SK-N-DZ (cell line): ENCODE results near the gene LPAR1.
"Not testable (repeated sequence)": the region's sequence is repeated elsewhere in the genome, so short reads cannot be mapped to it uniquely, and the experiment has no call there.

ENCODE experiments used
- DNase-seq: peaks from one replicate; pipeline ENCODE4 v3.0.0-alpha.2; 2015; ENCODE audit warnings: low spot score

The LPAR1 gene

DNA sequence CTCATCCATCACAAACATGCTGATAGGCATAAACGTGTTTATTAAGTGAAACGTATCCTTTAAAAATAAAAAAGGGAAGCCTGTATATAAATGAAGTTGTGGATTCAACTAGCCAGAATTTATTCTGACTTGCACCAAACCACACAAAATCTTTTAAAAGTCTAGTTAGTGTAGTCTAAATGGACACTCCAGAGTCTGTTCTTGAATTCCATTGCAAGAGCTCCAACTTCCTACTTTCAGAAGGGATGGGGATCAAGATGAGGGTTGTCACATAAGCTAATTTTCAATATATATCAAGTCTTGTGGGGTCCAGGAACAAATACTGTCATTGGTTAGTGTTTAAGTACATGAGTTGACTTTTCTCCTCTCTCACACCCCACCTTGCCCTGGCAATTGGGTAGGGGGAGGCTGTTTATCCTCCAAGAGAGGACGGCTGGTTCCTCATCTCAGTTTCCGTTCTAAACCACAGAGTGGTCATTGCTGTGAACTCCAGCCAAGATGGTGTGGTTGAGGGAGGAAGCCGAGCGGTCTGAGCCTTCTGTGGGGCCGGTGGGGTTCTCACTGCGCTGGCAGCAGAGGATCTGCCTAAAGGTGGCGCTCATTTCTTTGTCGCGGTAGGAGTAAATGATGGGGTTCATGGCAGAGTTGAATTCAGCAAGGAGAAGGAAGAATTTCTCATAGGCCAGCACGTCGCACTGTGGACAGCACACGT, 163.2 kb downstream of the LPAR1 start:
- DNase-seq: no peak

DNA sequence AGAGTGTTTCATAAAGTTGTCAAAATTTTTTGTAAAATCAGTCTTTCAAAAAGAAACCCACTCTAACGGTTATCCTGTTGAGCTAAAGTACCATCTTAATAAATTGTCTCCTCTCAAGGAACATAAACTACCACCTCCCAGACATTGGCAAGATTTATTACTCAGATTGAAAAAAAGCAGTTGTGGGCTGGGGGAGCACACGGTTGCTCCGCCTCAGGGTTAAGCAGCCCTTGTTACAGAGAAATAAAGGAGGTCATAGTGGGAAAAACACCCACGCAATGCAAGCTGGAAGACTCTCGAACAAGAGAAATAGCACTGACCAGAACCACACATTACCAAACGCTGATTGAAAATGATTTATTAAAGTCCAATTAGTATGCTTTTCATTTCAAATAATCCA, 165.3 kb downstream of the LPAR1 start:
- no peak for DNase-seq

DNA sequence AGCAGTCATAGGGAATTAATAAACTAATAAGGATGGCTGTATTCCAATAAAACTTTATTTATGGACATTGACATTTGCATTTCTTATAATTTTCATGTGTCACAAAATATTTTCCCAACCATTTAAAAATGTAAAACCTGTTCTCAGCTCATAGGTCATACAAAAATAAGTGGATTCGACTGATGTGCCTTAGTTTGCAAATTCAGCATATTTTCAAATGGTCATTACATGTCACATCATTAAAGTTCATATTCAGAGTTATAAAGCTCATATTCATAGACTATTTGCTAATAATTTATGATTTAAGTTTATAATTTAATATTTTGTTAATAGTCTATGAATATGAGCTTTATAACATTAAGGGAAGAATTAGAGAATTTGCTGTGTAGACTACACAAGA, 166.5 kb downstream of the LPAR1 start:
- DNase-seq: no peak

DNA sequence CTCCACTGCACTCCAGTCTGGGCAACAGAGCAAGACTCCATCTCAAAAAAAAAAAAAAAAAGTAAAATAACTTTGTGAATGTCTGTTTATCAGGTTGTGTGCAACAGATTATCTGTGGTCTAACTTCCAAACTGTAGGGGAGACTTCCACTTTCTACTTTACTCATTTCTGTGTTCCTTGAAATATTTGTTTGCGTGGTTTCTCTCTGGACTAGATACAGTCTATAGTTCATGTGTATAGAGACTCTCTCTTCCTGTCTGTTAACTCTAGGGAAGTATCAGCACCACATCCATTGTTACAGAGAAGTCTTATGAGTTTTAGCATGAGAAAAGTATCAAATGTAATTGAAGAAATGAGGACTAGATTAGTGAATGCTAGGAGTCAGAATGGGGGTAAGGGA, 168.3 kb downstream of the LPAR1 start:
- no peak for DNase-seq

DNA sequence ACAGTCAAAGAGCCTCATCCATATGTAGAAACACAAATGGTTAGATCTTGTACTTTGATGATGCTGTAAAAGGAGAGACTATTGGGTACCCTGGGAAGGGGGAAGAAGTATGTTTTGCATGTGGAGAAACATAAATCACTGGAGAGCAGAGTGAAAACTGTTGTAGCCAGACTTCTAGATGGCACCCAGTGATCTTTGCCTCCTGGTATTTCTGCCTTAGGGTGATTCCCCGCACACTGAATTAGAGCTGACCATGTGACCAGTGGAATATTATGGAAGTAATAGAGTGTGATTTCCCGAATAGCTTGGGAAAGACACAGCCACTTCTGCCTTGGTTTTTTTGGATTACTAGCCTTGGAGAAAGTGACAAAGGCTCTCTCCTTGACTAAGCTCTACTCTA, 174.3 kb downstream of the LPAR1 start:
- no peak for DNase-seq

DNA sequence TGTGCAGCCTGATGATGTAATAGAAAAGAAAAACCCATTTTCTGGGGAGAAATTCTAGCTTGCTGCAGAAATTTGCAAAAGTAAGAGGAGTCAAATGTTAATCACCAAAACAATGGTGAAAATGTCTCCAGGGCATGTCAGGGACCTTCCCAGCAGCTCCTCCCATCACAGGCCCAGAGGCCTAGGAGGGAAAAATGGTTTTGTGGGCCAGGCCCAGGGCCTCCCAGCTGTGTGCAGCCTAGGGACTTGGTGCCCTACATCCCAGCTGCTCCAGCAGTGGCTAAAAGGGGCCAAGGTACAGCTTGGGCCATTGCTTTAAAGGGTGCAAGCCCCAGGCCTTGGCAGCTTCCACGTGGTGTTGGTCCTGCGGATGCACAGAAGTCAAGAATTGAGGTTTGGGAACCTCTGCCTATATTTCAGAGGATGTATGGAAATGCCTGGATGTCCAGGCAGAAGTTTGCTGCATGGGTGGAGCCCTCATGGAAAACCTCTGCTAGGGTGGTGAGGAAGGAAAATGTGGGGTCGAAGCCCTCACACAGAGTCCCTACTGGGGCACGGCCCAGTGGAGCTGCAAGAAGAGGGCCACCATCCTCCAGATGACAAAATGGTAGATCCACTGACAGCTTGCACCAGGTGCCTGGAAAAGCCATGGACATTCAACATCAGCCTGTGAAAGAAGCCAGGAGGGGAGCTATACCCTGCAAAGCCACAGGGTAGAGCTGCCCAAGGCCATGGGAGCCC, 176.7 kb downstream of the LPAR1 start:
- not testable (repeated sequence) for DNase-seq

DNA sequence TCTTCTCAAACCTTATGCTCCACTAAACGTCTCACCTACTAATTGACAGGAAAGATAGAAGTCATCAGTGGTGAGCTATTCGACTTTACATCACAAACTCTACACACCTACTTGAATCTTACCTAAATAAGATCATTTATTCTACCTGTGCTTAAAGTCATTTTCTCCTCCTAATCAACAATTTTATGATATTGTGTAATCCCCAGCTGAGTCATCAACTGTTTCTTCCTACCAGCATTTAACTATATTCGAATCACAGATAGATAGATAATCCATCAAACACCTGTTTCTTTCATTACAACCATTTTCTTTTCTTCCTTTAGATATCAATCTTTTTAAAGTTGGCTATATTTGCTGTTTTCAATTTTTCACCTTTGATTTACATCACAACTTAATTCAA, 181.5 kb downstream of the LPAR1 start:
- DNase-seq: no peak

DNA sequence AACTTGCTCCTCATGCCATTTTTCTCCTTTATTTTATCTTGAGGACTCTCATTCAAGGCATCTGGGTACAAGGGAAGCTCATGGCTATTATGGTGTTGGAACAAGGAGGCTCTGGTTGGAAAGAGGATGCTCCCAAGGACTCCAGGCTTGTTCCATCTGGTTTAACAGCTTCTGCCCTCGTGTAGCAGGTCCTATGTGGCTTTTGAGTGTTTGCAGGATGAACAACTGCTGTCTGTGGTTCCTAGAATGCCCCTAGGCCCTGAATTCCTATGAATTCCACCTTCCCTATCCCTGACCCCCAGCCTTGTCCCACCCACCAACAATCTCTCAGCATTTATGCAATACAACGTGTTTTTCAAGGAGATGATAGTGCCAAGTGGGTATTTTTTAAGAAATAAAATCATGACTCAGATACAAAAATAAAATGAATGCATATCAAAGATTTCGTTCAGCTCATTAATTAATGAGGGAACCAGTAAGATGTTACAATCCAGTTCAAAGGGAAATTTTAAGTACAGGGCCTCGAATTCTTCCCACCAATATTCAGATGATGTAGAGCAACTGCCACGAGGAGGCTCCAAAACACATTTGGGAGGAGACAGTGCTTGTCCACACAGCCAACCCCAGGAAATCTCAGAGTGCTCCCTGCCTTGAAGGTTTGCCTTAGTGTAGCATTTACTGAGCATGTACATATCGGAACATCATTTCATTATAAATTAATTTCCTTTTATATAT, 187.7 kb downstream of the LPAR1 start:
- no peak for DNase-seq

DNA sequence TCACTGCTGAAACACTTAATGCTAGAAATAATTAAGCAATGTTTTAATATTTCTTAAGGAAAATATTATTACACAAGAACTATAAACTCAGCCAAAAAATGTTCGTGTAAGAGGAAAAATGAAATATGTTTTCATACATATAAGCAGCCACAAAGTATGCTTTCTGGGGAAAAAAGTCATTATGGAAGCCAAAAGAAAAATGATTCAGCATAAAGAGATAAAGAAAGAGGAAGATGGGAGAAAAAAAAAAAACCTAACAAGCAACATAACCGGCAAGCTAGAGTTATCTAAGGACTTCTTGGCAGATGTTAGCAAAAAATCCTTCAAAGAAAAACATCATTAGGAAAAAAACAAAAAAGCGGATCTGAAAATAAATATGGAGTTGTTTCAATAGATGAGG, 190.6 kb downstream of the LPAR1 start:
- DNase-seq: no peak

DNA sequence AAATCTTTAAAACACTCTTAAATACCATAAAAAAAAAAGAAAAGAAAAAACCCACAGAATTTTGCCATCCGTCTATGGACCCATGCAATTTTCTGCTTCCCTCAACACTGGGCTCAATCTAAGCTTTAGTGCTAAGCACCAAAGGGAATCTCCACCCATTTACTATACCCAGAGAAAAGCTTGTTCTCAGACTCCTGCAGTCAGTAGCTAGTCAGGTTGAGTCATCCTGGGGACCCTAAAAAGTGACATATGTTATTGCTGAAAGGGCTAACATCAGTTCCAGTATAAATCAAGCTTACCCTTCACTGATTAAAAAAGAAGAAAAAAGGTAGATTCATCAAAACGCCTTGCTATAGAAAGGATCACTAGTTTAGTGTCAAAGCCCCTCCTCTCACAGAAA, 192.1 kb downstream of the LPAR1 start:
- DNase-seq: no peak

DNA sequence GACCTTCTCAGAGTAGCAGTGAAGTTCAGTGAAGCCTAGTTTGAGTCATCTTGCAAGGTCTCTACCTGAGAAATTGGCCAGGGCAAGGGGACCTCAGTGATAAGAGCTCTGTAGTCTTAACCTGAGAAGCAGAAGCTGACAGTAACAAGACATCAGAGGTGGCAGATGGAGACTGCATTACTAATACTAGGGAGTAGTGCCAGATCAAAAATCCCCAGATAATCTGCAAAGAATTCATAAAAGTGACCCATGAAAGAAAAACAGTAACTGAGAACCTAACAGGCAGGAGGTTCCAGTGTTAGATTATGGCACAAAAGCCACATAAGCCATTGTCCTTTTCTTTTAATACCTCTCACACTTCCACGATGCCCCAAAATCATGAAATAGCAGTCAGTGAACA, 194.1 kb downstream of the LPAR1 start:
- DNase-seq: no peak

DNA sequence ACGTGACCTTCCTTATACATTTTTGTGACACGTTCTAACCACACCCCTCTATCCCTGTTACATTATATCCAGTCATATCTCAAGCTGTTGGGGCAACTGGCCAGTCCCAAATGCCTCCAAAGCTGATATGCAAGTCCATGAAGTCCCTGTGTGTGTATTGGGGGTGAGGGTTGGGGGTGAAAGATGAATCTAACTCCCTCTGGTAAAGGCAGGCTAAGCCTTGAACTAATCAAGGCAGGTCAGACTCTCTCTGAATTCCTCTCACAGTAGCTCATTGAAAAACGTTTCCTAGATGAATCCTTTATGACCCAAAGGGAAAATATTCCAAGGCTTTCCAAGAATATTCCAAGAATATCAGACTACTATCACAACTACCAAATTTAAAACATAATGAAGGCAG, 195.3 kb downstream of the LPAR1 start:
- DNase-seq: no peak

DNA sequence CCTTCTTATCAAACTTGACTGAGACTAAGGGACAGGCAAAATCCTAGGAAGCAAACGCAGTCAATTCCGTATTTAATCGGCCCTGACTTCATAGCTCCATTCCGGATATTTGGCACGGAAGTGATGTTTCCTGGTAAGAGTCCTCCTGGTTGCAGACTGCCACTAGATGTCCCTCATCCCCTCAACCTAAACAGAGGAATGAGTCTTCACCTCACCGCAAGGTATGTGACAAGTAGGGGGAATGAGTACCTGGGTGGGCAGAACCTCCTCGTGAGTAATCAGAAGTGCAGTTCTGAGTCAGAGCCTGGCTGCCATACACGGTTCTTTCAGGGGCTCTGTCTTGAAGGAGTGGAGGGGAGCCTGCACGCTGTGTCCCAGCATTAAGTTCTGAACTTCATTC, 196.1 kb downstream of the LPAR1 start:
- no peak for DNase-seq

DNA sequence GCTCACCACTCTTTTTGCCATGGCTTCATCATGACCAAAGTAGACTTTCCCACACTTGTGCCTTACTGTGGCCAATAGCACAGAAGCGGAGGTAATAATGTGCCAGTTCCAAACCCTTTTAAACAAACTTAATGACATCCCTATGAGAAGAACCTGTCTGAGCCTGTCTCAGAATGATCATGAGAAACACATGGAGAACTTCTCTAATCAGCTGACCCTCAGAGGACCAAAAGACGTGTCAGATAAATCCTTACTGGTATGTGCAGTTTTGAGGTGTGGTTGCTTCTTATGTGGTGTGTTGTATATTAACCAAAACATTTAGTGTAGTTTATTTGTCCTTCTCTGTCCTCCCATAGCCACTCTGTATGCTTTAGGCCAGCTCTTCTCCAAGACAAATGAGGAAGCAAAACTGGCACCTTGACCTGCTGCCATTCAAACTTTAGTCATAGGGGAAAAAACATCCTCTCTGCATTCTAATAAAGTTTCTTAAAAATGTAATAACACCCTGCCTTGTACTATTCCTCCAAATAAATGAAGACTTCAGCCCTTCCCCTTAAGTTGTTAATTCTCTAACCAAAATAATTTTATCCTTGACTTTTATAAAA, 200.8 kb downstream of the LPAR1 start:
- no peak for DNase-seq

DNA sequence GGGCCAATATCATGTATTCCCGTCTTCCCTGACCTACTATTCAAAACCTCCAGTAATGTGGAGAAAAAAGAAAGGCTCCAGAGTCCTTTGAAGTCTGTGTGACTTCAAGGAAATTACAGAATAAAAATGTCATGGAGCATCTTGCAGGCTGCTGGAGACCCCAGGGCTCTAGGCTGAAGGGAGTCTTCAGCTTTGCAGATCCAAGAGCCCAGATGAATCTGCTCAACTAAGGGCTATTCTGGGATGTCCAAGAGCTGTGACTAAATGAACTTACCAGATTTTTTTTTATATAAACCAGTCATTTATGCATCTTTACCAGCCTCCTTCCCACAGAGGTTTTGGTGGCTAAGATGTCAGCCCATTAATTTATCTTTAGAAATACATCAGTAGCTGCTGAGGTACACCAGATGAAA, 202.4 kb downstream of the LPAR1 start:
- DNase-seq: no peak

DNA sequence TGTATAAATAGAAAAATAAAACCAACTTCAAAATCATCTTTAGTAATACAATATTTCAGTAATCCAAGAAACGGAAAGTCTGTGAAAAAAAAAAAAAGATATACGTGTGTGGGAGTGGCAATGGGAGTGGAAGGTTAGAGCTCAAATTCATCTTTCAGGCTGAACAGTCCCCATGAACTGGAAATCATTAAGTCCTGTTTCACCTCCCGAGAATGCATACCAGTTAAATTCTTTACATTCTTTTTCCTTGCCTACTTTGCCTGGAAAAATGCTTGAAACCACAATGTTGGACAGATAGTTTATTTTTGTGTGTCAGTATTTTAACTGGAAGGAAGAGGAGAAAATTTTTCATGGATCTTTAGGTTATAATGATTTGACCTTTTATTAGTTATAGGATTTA, 202.9 kb downstream of the LPAR1 start:
- DNase-seq: no peak

DNA sequence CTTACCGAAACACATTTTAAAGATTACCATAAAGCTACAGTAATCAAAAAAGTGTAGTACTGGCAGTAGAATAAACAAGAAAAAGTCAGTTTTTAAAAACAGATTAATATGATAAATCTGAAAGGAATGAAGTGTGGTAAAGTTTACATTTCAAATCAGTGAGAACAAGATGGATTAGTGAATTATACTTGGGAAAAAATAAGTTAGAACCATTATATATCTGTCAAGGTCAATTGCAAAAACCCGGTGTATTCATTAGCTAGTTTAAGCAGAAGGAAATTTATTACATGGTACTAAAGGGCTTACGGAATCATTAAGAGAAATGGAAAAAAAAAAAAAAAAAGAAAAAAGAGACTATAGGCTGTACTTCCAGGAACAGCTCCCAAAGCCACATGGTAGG, 205.3 kb downstream of the LPAR1 start:
- DNase-seq: no peak

DNA sequence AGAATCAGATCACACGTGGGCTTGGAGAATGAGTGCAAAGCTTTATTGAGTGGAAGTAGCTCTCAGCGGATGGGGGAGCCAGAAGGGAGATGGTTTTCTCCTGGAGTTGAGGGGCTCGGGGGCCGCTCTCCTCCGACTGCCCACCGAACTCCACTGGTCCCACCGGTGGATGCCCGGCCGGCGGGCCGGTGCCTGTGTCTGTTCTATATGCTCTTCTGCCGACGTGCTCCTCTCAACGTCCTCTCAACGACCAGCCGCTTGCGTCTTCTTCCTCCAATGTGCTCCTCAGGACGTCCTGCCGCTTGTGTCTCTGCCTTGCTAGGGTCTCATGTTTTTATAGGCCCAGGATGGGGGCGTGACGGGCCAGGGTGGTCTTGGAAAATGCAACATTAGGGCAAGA, 207.8 kb downstream of the LPAR1 start:
- DNase-seq: no peak

DNA sequence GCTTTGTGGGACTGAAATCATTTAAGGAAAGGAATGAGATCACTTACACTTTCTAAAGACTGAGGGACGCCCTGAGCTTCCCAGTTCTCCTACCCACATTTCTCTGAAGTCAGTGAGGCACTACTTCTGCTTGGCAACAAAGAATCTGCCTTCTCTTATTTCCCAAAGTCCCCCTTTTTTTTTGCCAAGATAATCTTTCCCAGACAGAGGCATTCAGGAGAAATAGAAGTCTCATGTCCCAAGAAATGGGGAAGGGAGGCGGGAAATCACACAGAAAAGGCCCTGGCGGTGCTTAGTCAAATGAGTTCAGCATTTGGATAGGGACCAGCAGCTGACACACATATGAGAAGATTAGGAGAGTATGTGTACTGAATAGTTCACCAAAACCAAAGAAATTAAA, 210.0 kb downstream of the LPAR1 start:
- DNase-seq: no peak

DNA sequence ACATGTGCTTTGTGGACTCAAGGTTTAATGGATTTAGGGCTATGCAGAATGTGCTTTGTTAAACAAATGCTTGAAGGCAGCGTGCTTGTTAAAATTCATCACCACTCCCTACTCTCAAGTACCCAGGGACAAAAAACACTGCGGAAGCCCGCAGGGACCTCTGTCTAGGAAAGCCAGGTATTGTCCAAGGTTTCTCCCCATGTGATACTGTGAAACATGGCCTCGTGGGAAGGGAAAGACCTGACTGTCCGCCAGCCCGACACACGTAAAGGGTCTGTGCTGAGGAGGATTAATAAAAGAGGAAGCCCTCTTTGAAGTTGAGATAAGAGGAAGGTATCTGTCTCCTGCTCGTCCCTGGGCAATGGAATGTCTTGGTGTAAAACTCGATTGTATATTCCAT, 211.9 kb downstream of the LPAR1 start:
- DNase-seq: not testable (repeated sequence)

DNA sequence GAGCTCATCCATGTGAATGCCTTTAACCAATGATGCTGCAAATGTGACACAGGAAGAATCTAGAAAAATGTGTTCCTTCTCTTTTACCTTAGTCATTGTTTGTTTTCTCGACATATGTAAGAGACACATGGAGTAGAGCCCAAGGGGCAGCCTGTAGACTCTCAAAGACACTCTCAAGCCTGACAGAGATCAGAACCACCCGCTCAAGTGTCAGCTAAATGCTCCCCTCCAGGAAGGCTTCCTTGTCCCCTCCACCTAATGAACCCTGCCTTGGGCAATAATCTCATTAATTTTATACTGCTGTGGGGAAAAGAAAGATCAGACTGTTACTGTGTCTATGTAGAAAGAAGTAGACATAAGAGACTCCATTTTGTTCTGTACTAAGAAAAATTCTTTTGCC, 212.3 kb downstream of the LPAR1 start:
- DNase-seq: no peak

DNA sequence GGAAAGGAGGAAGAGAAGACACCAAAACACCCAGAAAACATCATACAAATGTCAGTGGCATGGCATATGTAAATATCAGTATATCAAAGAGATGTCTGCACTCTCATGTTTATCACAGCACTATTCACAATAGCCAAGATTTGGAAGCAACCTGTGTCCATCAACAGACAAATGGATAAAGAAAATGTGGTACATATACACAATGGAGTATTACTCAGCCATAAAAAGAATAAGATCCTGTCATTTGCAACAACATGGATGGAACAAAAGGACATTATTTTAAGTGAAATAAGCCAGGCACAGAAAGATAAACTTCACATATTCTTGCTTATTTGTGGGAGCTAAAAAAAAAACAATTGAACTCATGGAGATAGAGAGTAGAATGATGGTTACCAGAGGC, 213.1 kb downstream of the LPAR1 start:
- not testable (repeated sequence) for DNase-seq
